ENCODE measurements around the gene NR2C2AP.

Gene NR2C2AP

GRCh38 chr19:19226204-19226603, 23.0 kb upstream of the NR2C2AP start:
- Histone ChIP-seq H3K9me2 (replicated peaks; ENCODE audit: insufficient read depth, low read length) (no peaks in the 10 kb centered on the region), H3K4me1 (ENCODE audit: low read length) (no peaks in the 10 kb centered on the region), H3K4me2 (ENCODE audit: low read depth, low read length) (no peak overlapping the region), H3K27ac (ENCODE audit: low read length) (no peak overlapping the region), H3K36me3 (replicated peaks; ENCODE audit: insufficient read depth, low read length) (no peaks in the 10 kb centered on the region), H3K9me3 (replicated peaks; ENCODE audit: insufficient read depth, low read length) (no peaks in the 10 kb centered on the region), H3F3A (ENCODE audit: insufficient read depth, low read length) (no peaks in the 10 kb centered on the region), H4K20me1 (ENCODE audit: insufficient read depth, low read length) (no peaks in the 10 kb centered on the region), H3K27me3 (replicated peaks; ENCODE audit: insufficient read depth, low read length) (peaks cover 76% of the 10 kb centered on the region), H3K4me3 (ENCODE audit: low read length) (no peak overlapping the region), H3K9ac (ENCODE audit: low read length) (no peak overlapping the region), H2AFZ (ENCODE audit: low read length) (no peak overlapping the region), H3K79me2 (ENCODE audit: low read length) (no peaks in the 10 kb centered on the region)
- no peak for DNase-seq
- no peak for TF ChIP-seq EZH2phosphoT487 (IDR thresholded peaks at IDR 0.05; ENCODE audit: low read length)
- no peak for TF ChIP-seq EZH2 (optimal IDR thresholded peaks at IDR 0.05; ENCODE audit: low read depth, low read length)
- TF ChIP-seq, protein P1, sequence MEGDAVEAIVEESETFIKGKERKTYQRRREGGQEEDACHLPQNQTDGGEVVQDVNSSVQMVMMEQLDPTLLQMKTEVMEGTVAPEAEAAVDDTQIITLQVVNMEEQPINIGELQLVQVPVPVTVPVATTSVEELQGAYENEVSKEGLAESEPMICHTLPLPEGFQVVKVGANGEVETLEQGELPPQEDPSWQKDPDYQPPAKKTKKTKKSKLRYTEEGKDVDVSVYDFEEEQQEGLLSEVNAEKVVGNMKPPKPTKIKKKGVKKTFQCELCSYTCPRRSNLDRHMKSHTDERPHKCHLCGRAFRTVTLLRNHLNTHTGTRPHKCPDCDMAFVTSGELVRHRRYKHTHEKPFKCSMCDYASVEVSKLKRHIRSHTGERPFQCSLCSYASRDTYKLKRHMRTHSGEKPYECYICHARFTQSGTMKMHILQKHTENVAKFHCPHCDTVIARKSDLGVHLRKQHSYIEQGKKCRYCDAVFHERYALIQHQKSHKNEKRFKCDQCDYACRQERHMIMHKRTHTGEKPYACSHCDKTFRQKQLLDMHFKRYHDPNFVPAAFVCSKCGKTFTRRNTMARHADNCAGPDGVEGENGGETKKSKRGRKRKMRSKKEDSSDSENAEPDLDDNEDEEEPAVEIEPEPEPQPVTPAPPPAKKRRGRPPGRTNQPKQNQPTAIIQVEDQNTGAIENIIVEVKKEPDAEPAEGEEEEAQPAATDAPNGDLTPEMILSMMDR (IDR thresholded peaks at IDR 0.05; ENCODE audit: low read length) = no peak

DNA sequence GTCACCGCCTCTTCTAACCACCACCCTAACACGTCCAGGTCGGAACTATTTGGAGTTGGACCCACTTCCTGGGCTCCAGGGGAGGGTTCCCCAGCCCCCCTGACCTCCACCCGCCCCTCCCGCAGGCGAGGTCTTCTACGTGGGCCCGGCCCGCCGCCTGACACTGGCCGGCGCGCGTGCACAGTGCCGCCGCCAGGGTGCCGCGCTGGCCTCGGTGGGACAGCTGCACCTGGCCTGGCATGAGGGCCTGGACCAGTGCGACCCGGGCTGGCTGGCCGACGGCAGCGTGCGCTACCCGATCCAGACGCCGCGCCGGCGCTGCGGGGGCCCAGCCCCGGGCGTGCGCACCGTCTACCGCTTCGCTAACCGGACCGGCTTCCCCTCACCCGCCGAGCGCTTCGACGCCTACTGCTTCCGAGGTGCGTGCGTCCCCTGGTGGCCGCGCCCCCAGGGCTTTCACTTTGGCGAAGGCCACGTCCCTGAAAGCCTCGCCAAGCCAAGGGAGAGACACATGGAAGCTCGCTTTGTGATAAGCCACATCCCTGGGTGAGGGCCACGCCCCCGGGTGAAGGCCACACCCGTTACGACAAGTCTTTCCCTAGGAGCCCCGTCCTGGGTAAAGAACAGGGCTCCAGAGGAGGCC, 21.8 kb upstream of the NR2C2AP start:
- no peaks in the 10 kb centered on the region for H3F3A ChIP-seq (ENCODE audit: insufficient read depth, low read length)
- H3K36me3 ChIP-seq (replicated peaks; ENCODE audit: insufficient read depth, low read length) = no peaks in the 10 kb centered on the region
- H3K27me3 ChIP-seq (replicated peaks; ENCODE audit: insufficient read depth, low read length) = peaks cover 78% of the 10 kb centered on the region
- peak overlapping the region; percentile 83 for H3K4me2 ChIP-seq (ENCODE audit: low read depth, low read length)
- H3K4me1 ChIP-seq (ENCODE audit: low read length) = no peaks in the 10 kb centered on the region
- no peaks in the 10 kb centered on the region for H3K9me2 ChIP-seq (replicated peaks; ENCODE audit: insufficient read depth, low read length)
- H4K20me1 ChIP-seq (ENCODE audit: insufficient read depth, low read length) = no peaks in the 10 kb centered on the region
- TF ChIP-seq EZH2phosphoT487 (IDR thresholded peaks at IDR 0.05; ENCODE audit: low read length) = no peak
- no peak for TF ChIP-seq EZH2 (optimal IDR thresholded peaks at IDR 0.05; ENCODE audit: low read depth, low read length)
- TF ChIP-seq, protein P1 (IDR thresholded peaks at IDR 0.05; ENCODE audit: low read length) = peak; percentile 66
- DNase-seq = peak; percentile 56
- no peaks in the 10 kb centered on the region for H3K9me3 ChIP-seq (replicated peaks; ENCODE audit: insufficient read depth, low read length)
- peak overlapping the region; percentile 50 for H3K4me3 ChIP-seq (ENCODE audit: low read length)
- H3K9ac ChIP-seq (ENCODE audit: low read length) = no peak overlapping the region
- no peak overlapping the region for H3K27ac ChIP-seq (ENCODE audit: low read length)
- H2AFZ ChIP-seq (ENCODE audit: low read length) = peak overlapping the region; percentile 86
- H3K79me2 ChIP-seq (ENCODE audit: low read length) = no peaks in the 10 kb centered on the region

DNA sequence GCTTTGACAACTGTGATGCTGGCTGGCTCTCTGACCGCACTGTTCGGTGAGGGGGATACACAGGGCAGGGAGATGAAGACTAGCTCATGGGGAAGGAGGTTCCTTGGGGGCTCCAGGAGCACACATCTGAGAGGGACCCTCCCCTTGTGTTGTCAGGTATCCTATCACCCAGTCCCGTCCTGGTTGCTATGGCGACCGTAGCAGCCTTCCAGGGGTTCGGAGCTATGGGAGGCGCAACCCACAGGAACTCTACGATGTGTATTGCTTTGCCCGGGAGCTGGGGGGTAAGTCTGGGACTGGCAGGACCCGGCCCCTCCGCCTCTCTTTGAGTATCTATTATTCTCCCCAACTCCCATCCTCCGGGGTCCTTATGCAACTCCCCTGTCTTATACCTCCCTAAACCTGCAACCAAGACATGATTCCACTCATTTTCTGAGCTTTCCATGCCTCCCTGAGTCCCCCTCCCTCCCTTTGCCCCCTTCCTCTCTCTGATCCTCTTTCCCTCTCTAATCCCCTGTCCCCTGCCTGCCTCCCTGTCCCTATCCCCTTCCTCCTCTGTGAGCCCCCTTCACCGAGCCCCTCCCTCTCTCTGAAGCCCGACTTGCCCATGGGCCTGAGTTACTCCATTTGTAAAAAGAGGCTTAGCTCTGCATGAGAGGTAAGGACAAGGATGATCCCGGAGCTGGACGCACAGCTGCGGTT, 21.1 kb upstream of the NR2C2AP start:
- Histone ChIP-seq H3K27me3 (replicated peaks; ENCODE audit: insufficient read depth, low read length) (peaks cover 78% of the 10 kb centered on the region), H3K36me3 (replicated peaks; ENCODE audit: insufficient read depth, low read length) (no peaks in the 10 kb centered on the region), H3K9me2 (replicated peaks; ENCODE audit: insufficient read depth, low read length) (no peaks in the 10 kb centered on the region), H3K27ac (ENCODE audit: low read length) (no peak overlapping the region), H3K4me1 (ENCODE audit: low read length) (no peaks in the 10 kb centered on the region), H4K20me1 (ENCODE audit: insufficient read depth, low read length) (no peaks in the 10 kb centered on the region), H3K4me2 (ENCODE audit: low read depth, low read length) (peak overlapping the region; percentile 83), H3F3A (ENCODE audit: insufficient read depth, low read length) (no peaks in the 10 kb centered on the region), H3K9me3 (replicated peaks; ENCODE audit: insufficient read depth, low read length) (no peaks in the 10 kb centered on the region), H3K79me2 (ENCODE audit: low read length) (no peaks in the 10 kb centered on the region), H2AFZ (ENCODE audit: low read length) (no peak overlapping the region), H3K9ac (ENCODE audit: low read length) (no peak overlapping the region), H3K4me3 (ENCODE audit: low read length) (no peak overlapping the region; the same call in 1 of the 2 replicates)
- no peak for TF ChIP-seq EZH2 (optimal IDR thresholded peaks at IDR 0.05; ENCODE audit: low read depth, low read length)
- no peak for DNase-seq

- Histone ChIP-seq H3K27ac (ENCODE audit: low read length) (no peak overlapping the region), H3K79me2 (ENCODE audit: low read length) (no peaks in the 10 kb centered on the region), H2AFZ (ENCODE audit: low read length) (no peak overlapping the region), H3K4me2 (ENCODE audit: low read depth, low read length) (no peak overlapping the region), H3K27me3 (replicated peaks; ENCODE audit: insufficient read depth, low read length) (peaks cover 77% of the 10 kb centered on the region), H3K36me3 (replicated peaks; ENCODE audit: insufficient read depth, low read length) (no peaks in the 10 kb centered on the region), H3K9me3 (replicated peaks; ENCODE audit: insufficient read depth, low read length) (no peaks in the 10 kb centered on the region), H3F3A (ENCODE audit: insufficient read depth, low read length) (no peaks in the 10 kb centered on the region), H4K20me1 (ENCODE audit: insufficient read depth, low read length) (no peaks in the 10 kb centered on the region), H3K9me2 (replicated peaks; ENCODE audit: insufficient read depth, low read length) (no peaks in the 10 kb centered on the region), H3K9ac (ENCODE audit: low read length) (no peak overlapping the region), H3K4me1 (ENCODE audit: low read length) (no peaks in the 10 kb centered on the region), H3K4me3 (ENCODE audit: low read length) (no peak overlapping the region)
- DNase-seq = no peak
- TF ChIP-seq EZH2phosphoT487 (IDR thresholded peaks at IDR 0.05; ENCODE audit: low read length) = no peak
- TF ChIP-seq EZH2 (optimal IDR thresholded peaks at IDR 0.05; ENCODE audit: low read depth, low read length) = no peak
- TF ChIP-seq, protein P1 (IDR thresholded peaks at IDR 0.05; ENCODE audit: low read length) = no peak
Observed at GRCh38 chr19:19223636-19224035, 20.4 kb upstream of the NR2C2AP start.

Measured in MM.1S (cell line).